Testis (tissue), 2 donors: ENCODE data around the gene RCN1.

Source experiments
- CTCF ChIP-seq, 3 experiments: fragments of 450-650 bp in 2 of 3; fragments of 200-600 bp in 1 of 3; sonication (generic) in 1 of 3; IDR thresholded peaks; one replicate each; pipeline ENCODE4 v1.5.1; 2016 to 2019; ENCODE audit warnings: antibody characterized with exemption in 3 of 3, mild to moderate bottlenecking in 2 of 3, moderate library complexity in 1 of 3
- POLR2A ChIP-seq: fragments of 450-650 bp; IDR thresholded peaks from one replicate; pipeline ENCODE4 v1.6.1; 2017; ENCODE audit warnings: antibody characterized with exemption, mild to moderate bottlenecking, moderate library complexity

GRCh38 chr11:32152216-32152615 is 61.3 kb downstream of the RCN1 start:
- TF ChIP-seq POLR2A (no peak), CTCF (IDR thresholded peaks at IDR 0.05) (no peak)
